Measurements from ENCODE around the gene SH3TC1.

The SH3TC1 gene

GRCh38 chr4:8198206-8198905, 734 bp upstream of the SH3TC1 start:
- FAIRE-seq (no peak), DNase-seq (ENCODE audit: low spot score) (no peak)

GRCh38 chr4:8199594-8200301, 658 bp downstream of the SH3TC1 start:
- DNase-seq (ENCODE audit: low spot score) (no peak), FAIRE-seq (no peak)

GRCh38 chr4:8200302-8200975, 1.3 kb downstream of the SH3TC1 start:
- no peak for DNase-seq (ENCODE audit: low spot score)
- FAIRE-seq = no peak

- FAIRE-seq = no peak
- no peak for DNase-seq (ENCODE audit: low spot score)
Observed at GRCh38 chr4:8201321-8201781, 2.3 kb downstream of the SH3TC1 start.

- no peak for FAIRE-seq
- no peak for DNase-seq (ENCODE audit: low spot score)
Observed at GRCh38 chr4:8202108-8203051, 3.3 kb downstream of the SH3TC1 start.

- no peak for DNase-seq (ENCODE audit: low spot score)
- FAIRE-seq = no peak
Observed at GRCh38 chr4:8203052-8203401, 3.9 kb downstream of the SH3TC1 start.

- no peak for FAIRE-seq
- no peak for DNase-seq (ENCODE audit: low spot score)
Observed at GRCh38 chr4:8203817-8204216, 4.7 kb downstream of the SH3TC1 start.

- FAIRE-seq = no peak
Observed at GRCh38 chr4:8204576-8205227, 5.6 kb downstream of the SH3TC1 start.

GRCh38 chr4:8205241-8205707, 6.2 kb downstream of the SH3TC1 start:
- DNase-seq (ENCODE audit: low spot score) (no peak), FAIRE-seq (no peak)

More at GRCh38 chr4:8204576-8205227, 5.6 kb downstream of the SH3TC1 start:
- no peak for DNase-seq (ENCODE audit: low spot score)

GRCh38 chr4:8205749-8206611, 6.9 kb downstream of the SH3TC1 start:
- DNase-seq (ENCODE audit: low spot score) (no peak), FAIRE-seq (no peak)

- FAIRE-seq (no peak), DNase-seq (ENCODE audit: low spot score) (no peak)
Observed at GRCh38 chr4:8207314-8207713, 8.2 kb downstream of the SH3TC1 start.

- FAIRE-seq = no peak
- DNase-seq (ENCODE audit: low spot score) = no peak
Observed at GRCh38 chr4:8208565-8208964, 9.5 kb downstream of the SH3TC1 start.

GRCh38 chr4:8209181-8209874, 10.2 kb downstream of the SH3TC1 start:
- no peak for FAIRE-seq
- no peak for DNase-seq (ENCODE audit: low spot score)

- FAIRE-seq (no peak), DNase-seq (ENCODE audit: low spot score) (no peak)
Observed at GRCh38 chr4:8210010-8210409, 10.9 kb downstream of the SH3TC1 start.

- FAIRE-seq (no peak), DNase-seq (ENCODE audit: low spot score) (no peak)
Observed at GRCh38 chr4:8210616-8211015, 11.5 kb downstream of the SH3TC1 start.

GRCh38 chr4:8211251-8211650, 12.2 kb downstream of the SH3TC1 start:
- DNase-seq (ENCODE audit: low spot score) (no peak), FAIRE-seq (no peak)

- no peak for DNase-seq (ENCODE audit: low spot score)
- FAIRE-seq = no peak
Observed at GRCh38 chr4:8211737-8212581, 12.9 kb downstream of the SH3TC1 start.

- no peak for FAIRE-seq
Observed at GRCh38 chr4:8212622-8213021, 13.5 kb downstream of the SH3TC1 start.

More at GRCh38 chr4:8212622-8213021, 13.5 kb downstream of the SH3TC1 start:
- DNase-seq (ENCODE audit: low spot score) = no peak
